ENCODE data around the gene UBAP1L.

DNA sequence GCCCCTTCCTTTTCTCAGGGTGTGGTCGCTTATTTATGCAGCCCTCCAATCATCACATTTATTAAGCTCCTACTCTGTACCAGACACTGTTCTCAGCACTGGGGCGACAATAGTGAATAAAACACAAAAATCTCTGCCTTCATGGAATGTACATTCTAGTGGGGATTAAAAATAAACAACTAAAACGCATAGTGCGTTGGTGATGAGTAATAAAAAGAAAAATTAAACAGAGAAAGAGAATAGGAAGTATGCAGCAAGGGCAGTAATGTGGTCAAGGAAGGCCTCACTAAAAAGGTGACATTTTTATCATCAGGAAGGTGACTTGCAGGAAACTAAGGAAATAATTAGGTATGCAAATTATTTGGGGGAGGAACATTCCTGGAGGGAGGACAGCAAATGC is 64.7 kb downstream of the UBAP1L start:
- TF ChIP-seq RAD21 (IDR thresholded peaks at IDR 0.05; ENCODE audit: low read length) (no peak), RFX5 (IDR thresholded peaks at IDR 0.05; ENCODE audit: low read depth, low read length) (no peak), SMC3 (IDR thresholded peaks at IDR 0.05; ENCODE audit: low read depth, low read length) (no peak), POLR2A (IDR thresholded peaks at IDR 0.05; ENCODE audit: low read depth, low read length) (no peak)
- TF ChIP-seq, protein P1, sequence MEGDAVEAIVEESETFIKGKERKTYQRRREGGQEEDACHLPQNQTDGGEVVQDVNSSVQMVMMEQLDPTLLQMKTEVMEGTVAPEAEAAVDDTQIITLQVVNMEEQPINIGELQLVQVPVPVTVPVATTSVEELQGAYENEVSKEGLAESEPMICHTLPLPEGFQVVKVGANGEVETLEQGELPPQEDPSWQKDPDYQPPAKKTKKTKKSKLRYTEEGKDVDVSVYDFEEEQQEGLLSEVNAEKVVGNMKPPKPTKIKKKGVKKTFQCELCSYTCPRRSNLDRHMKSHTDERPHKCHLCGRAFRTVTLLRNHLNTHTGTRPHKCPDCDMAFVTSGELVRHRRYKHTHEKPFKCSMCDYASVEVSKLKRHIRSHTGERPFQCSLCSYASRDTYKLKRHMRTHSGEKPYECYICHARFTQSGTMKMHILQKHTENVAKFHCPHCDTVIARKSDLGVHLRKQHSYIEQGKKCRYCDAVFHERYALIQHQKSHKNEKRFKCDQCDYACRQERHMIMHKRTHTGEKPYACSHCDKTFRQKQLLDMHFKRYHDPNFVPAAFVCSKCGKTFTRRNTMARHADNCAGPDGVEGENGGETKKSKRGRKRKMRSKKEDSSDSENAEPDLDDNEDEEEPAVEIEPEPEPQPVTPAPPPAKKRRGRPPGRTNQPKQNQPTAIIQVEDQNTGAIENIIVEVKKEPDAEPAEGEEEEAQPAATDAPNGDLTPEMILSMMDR (conservative IDR thresholded peaks at IDR 0.05; ENCODE audit: low read depth, low read length) = no peak
- TF ChIP-seq, protein P2, sequence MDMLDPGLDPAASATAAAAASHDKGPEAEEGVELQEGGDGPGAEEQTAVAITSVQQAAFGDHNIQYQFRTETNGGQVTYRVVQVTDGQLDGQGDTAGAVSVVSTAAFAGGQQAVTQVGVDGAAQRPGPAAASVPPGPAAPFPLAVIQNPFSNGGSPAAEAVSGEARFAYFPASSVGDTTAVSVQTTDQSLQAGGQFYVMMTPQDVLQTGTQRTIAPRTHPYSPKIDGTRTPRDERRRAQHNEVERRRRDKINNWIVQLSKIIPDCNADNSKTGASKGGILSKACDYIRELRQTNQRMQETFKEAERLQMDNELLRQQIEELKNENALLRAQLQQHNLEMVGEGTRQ (IDR thresholded peaks at IDR 0.05; ENCODE audit: low read depth, low read length) = no peak
